ENCODE data around the gene OLFML2A. TPM values are rescaled to one million over a fixed set of nuclear protein-coding genes. Genes with fewer than 3 reads are reported as not detected.

OLFML2A gene
- total RNA-seq, 1 donor from 2014 or later = 7.0 TPM

DNA sequence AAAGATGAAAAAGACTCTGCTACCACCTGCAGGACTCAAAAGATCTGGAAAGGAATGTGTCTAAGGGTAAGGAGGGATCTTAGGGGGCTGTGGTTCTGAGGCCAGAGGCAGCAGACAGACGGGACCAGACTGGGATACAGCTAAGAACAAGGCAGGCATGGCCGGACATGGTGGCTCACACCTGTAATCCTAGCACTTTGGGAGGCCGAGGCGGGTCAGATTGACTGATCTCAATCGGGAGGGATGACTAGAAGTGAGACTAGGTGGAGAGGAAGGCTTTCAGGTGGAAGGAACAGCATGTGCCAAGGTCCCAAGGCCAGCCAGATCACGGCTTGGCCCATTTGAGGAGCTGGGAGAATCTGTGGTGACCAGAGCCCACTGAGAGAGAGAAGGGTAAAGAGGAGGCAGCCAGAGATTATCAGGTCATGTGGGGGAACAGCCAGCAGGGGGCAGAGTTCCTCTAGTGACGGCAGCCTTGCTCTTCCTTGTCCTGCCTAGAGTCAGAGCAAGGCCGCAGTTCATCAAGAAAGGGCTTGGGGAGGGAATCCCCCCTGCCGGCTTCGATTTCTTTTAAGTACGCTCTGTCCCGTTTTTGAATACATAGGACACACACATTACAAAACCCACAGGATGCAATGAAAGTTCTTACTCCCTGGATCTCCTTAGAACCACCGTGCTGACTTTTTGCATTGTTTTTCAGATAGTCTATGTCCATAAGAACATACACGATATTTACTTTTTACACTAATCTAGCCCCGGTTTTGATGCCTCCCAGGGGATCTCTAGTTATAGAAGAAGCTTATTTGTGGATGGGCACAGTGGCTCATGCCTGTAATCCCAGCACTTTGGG lies 2.6 kb upstream of the OLFML2A start:
- TF ChIP-seq, protein P1, sequence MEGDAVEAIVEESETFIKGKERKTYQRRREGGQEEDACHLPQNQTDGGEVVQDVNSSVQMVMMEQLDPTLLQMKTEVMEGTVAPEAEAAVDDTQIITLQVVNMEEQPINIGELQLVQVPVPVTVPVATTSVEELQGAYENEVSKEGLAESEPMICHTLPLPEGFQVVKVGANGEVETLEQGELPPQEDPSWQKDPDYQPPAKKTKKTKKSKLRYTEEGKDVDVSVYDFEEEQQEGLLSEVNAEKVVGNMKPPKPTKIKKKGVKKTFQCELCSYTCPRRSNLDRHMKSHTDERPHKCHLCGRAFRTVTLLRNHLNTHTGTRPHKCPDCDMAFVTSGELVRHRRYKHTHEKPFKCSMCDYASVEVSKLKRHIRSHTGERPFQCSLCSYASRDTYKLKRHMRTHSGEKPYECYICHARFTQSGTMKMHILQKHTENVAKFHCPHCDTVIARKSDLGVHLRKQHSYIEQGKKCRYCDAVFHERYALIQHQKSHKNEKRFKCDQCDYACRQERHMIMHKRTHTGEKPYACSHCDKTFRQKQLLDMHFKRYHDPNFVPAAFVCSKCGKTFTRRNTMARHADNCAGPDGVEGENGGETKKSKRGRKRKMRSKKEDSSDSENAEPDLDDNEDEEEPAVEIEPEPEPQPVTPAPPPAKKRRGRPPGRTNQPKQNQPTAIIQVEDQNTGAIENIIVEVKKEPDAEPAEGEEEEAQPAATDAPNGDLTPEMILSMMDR (IDR thresholded peaks at IDR 0.05; ENCODE audit: insufficient read depth, low read length, poor library complexity, severe bottlenecking) = peak; percentile 74
- Histone ChIP-seq H3K4me3 (ENCODE audit: low read depth, low read length) (no peak overlapping the region), H3K27me3 (ENCODE audit: control insufficient read depth, insufficient read depth, low read length) (peaks cover 9% of the 10 kb centered on the region), H3K36me3 (ENCODE audit: control insufficient read depth, insufficient read depth, low read length) (no peaks in the 10 kb centered on the region)
- DNase-seq (ENCODE audit: low read depth) = no peak

DNA sequence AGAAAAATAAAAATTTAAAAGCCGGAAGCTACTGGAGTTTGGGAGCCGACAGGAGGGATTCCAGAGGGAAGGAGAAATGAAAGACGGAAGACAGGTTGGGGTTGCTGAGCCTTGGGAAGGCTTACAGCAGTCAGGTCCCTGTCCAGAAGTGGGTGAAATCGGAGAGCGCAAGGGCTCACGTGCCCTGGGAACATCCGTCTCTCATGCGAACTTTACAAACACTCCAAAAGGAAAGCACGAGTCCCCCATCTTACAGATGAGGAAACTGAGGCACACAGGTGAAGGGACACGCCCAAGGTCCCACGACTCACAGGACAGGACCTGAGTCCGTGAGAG lies 347 bp upstream of the OLFML2A start:
- Histone ChIP-seq H3K36me3 (ENCODE audit: control insufficient read depth, insufficient read depth, low read length) (no peaks in the 10 kb centered on the region), H3K27me3 (ENCODE audit: control insufficient read depth, insufficient read depth, low read length) (no peaks in the 10 kb centered on the region), H3K4me3 (ENCODE audit: low read depth, low read length) (peak overlapping the region; percentile 46)
- TF ChIP-seq, protein P1 (IDR thresholded peaks at IDR 0.05; ENCODE audit: insufficient read depth, low read length, poor library complexity, severe bottlenecking) = no peak
- DNase-seq (ENCODE audit: low read depth) = no peak

DNA sequence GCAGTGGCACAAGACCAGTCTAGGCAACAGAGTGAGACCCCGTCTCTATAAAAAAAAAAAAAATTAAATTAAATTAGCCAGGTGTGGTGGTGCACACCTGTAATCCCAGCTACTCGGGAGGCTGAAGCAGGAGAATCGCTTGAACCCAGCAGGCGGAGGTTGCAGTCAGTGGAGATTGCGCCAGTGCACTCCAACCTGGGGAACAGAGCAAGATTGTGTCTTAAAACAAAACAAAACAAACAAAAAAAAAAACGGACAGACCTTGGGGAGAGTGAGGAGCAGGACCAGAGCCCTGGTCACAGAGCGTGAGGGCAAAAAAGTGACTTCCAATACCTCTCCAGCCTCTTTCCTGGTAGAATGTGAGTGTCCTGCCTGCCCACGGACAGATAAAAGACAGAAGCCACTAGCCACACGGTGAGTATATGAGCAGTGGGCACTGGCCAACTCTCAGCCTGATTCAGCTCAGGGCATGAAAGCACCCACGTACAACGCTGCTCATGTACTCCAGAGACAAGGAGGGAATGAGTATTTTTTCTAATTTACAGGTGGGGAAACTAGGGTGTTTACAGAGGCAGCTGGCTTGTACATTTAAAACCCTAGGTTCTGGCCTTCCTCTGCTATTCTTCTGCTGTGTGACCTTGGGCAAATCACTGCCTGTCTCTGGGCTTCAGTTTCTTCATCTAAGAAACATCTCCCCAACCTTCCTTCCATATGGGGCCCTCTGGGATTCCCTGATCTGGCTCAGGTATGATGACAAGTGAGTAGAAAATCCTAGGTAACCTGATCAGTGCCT lies 1.8 kb downstream of the OLFML2A start:
- no peak for DNase-seq (ENCODE audit: low read depth)
- TF ChIP-seq, protein P1 (IDR thresholded peaks at IDR 0.05; ENCODE audit: insufficient read depth, low read length, poor library complexity, severe bottlenecking) = no peak

DNA sequence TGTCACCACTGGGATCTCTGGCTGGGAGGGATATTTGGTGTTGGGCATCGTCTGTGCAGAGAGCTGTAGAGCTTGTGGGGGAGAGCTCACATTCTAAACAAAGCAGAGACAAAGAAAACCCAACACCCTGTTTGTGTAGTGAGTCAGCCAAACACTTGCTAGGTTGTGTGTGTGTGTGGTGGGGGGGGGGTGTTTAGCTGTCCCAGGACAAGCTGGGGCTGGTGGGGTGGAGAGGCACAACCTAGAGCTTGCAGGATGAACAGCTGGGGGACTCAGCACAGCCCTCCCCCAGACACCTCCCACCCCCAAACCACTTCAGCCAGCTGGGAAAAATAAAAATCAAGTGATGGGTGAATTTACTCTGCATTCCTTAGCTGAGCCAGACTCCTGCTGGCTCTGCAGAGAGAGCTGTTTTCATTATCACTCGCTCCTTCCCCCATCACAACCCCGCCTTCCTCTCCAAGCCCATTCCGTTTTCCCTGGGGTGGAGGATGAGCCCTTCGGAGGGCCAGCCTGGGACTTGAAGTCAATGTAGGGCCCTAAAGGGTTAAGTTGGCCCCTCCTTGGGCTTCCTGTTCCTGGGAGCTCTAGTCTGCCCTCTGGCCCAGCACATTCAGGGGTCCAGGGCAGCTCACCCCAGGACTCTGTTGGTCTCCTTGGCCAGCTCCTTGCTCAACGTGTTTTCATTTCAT lies 2.6 kb downstream of the OLFML2A start:
- H3K36me3 ChIP-seq (ENCODE audit: control insufficient read depth, insufficient read depth, low read length) = no peaks in the 10 kb centered on the region
- H3K27me3 ChIP-seq (ENCODE audit: control insufficient read depth, insufficient read depth, low read length) = no peaks in the 10 kb centered on the region
- TF ChIP-seq, protein P1 (IDR thresholded peaks at IDR 0.05; ENCODE audit: insufficient read depth, low read length, poor library complexity, severe bottlenecking) = no peak
- H3K4me3 ChIP-seq (ENCODE audit: low read depth, low read length) = no peak overlapping the region
- peak; percentile 87 for DNase-seq (ENCODE audit: low read depth)

More for the DNA sequence above, 1.8 kb downstream of the OLFML2A start:
- Histone ChIP-seq H3K36me3 (ENCODE audit: control insufficient read depth, insufficient read depth, low read length) (no peaks in the 10 kb centered on the region), H3K4me3 (ENCODE audit: low read depth, low read length) (no peak overlapping the region), H3K27me3 (ENCODE audit: control insufficient read depth, insufficient read depth, low read length) (no peaks in the 10 kb centered on the region)

DNA sequence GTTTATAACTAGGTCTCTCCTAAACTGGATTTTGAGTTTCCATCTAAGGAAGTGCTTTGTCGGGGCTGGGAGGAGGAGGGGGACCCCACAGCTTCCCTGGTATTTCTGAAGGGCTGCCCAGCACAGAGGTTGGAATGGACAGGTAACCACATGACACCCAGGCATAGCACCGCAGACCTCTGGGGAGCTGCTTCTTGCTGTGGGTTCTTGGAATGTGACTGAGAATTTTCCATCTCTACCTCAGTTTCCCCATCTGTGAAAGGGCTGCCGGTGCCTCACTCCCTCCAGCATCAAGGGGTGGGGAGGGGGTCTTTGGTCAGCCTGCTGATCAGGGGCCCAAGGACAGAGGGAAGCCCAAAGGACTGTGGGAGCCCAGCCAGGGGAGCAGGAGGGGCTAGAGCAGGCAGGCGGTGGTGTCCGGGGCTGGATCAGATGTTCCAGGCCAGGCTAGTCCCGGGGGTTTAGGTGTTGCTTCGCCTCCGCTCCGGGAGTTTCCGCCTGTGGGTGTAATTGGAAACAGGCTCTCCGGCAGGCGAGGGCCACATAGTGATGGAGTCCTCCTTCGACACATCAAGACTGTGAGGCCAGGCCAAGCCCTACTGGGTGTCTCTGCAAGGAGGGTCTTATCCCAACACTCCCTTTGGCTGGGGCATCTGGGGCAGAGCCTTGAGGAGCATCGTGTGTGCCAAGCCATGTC lies 3.3 kb downstream of the OLFML2A start:
- TF ChIP-seq, protein P1 (IDR thresholded peaks at IDR 0.05; ENCODE audit: insufficient read depth, low read length, poor library complexity, severe bottlenecking) = no peak
- H3K27me3 ChIP-seq (ENCODE audit: control insufficient read depth, insufficient read depth, low read length) = no peaks in the 10 kb centered on the region
- DNase-seq (ENCODE audit: low read depth) = no peak
- no peak overlapping the region for H3K4me3 ChIP-seq (ENCODE audit: low read depth, low read length)
- H3K36me3 ChIP-seq (ENCODE audit: control insufficient read depth, insufficient read depth, low read length) = no peaks in the 10 kb centered on the region
